GM12891 (cell line): Measurements from ENCODE around the gene KIF3C.

ENCODE experiments used
- POLR2A ChIP-seq: IDR thresholded peaks from 2 replicates; pipeline ENCODE4 v1.6.1; 2011; ENCODE audit warnings: low read depth, low read length, control low read depth
- POLR2AphosphoS5 ChIP-seq: IDR thresholded peaks from 2 replicates; pipeline ENCODE4 v1.6.1; 2011; ENCODE audit warnings: low read depth, low read length, control low read depth
- SPI1 ChIP-seq: IDR thresholded peaks from 2 replicates; pipeline ENCODE4 v1.6.1; 2011; ENCODE audit warnings: low read depth, low read length, control low read depth
- TAF1 ChIP-seq: IDR thresholded peaks from 2 replicates; pipeline ENCODE4 v1.6.1; 2011; ENCODE audit warnings: low read depth, low read length, control low read depth

DNA sequence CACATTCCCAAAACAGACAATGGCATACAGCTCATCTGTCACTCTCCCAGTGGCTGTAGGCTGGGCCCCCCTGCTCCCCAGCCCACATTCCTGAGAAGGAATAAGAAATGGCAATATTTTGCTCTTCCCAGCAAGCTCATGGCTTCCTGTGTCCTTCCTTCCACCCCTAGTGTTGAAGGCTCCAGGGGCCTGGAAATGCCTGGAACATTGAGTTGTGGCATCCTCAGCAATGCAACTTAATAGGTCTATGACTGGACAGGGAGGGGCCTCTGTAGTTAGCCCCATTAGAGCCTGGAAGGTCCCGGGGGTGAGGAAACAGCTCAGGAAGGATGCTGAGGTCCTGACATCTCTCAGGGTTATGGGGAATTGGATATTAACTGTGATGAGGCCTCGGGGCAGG is 3.3 kb downstream of the KIF3C start:
- TF ChIP-seq POLR2AphosphoS5 (no peak), POLR2A (no peak), TAF1 (no peak), SPI1 (no peak)
